Measurements from ENCODE around the gene PAPPA.

The PAPPA gene

GRCh38 chr9:116175614-116176013, 22.0 kb downstream of the PAPPA start:
- POLR2A ChIA-PET: no interaction called here
- CTCF ChIA-PET: no interaction called here
- DNase-seq (ENCODE audit: extremely low spot score): no peak
- TF ChIP-seq CTCF (IDR thresholded peaks at IDR 0.05; ENCODE audit: control extremely low read depth, extremely low read depth, low read depth, missing control alignments): no peak

GRCh38 chr9:116178481-116179211, 25.1 kb downstream of the PAPPA start:
- ChIA-PET POLR2A (no interaction called here), CTCF (interaction anchor here (1.0 kb wide), 1 partner anchor 11 kb away, joined by 3 read pairs; no protein-coding TSS in a partner anchor)
- no peak for DNase-seq (ENCODE audit: extremely low spot score)
- no peak for TF ChIP-seq CTCF (IDR thresholded peaks at IDR 0.05; ENCODE audit: control extremely low read depth, extremely low read depth, low read depth, missing control alignments)

- TF ChIP-seq CTCF (IDR thresholded peaks at IDR 0.05; ENCODE audit: control extremely low read depth, extremely low read depth, low read depth, missing control alignments): no peak
- ChIA-PET CTCF (no interaction called here), POLR2A (no interaction called here)
- no peak for DNase-seq (ENCODE audit: extremely low spot score)
These were observed 26.0 kb downstream of the PAPPA start for GRCh38 chr9:116179568-116179967.

GRCh38 chr9:116181853-116182610, 28.4 kb downstream of the PAPPA start:
- no peak for DNase-seq (ENCODE audit: extremely low spot score)
- TF ChIP-seq CTCF (IDR thresholded peaks at IDR 0.05; ENCODE audit: control extremely low read depth, extremely low read depth, low read depth, missing control alignments): no peak
- POLR2A ChIA-PET: no interaction called here
- CTCF ChIA-PET: no interaction called here

- ChIA-PET CTCF (interaction anchor here (1.1 kb wide), 1 partner anchor 11 kb away, joined by 3 read pairs; no protein-coding TSS in a partner anchor), POLR2A (no interaction called here)
- no peak for DNase-seq (ENCODE audit: extremely low spot score)
- TF ChIP-seq CTCF (IDR thresholded peaks at IDR 0.05; ENCODE audit: control extremely low read depth, extremely low read depth, low read depth, missing control alignments): no peak
These were observed 29.3 kb downstream of the PAPPA start for GRCh38 chr9:116182876-116183275.

GRCh38 chr9:116187570-116188170, 34.1 kb downstream of the PAPPA start:
- CTCF ChIA-PET: interaction anchor here (1.1 kb wide), 1 partner anchor 26 kb away, joined by 3 read pairs; no protein-coding TSS in a partner anchor
- DNase-seq (ENCODE audit: extremely low spot score): no peak
- no peak for TF ChIP-seq CTCF (IDR thresholded peaks at IDR 0.05; ENCODE audit: control extremely low read depth, extremely low read depth, low read depth, missing control alignments)
- POLR2A ChIA-PET: no interaction called here

Data from GM10248 (cell line).